ENCODE data around the gene NR3C2.

NR3C2 gene

DNA sequence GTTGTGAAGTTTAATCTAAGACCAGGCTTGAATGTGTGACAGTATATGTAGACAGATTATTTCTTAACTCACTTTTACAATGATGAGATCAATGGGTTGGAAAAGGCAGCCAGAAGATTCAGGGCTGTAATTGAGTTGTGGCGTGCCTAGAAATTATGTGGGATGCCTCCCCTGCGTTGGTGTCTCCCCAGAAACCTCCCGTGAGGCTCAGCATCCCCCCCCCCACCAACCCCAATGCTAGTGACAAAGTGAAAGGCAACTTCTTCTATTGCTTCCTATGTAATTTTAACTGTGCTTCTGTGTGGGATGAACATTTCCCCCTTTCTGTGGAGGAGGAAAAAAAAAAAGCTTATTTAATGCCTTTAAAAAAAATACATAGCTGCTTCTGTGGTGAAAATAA is 412.4 kb downstream of the NR3C2 start:
- ATAC-seq = no peak
- no peak for TF ChIP-seq ZNF565 (CRISPR knock-in tag; conservative IDR thresholded peaks at IDR 0.05; ENCODE audit: low read depth)
- no peak for TF ChIP-seq TCF4 (CRISPR knock-in tag; IDR thresholded peaks at IDR 0.05; ENCODE audit: borderline replicate concordance)
- no peak for TF ChIP-seq OSR1 (CRISPR knock-in tag; IDR thresholded peaks at IDR 0.05)
- TF ChIP-seq SNAI2 (CRISPR knock-in tag; IDR thresholded peaks at IDR 0.05) = no peak
- no peak for TF ChIP-seq ISL1 (CRISPR knock-in tag; IDR thresholded peaks at IDR 0.05)
- TF ChIP-seq, protein P1, sequence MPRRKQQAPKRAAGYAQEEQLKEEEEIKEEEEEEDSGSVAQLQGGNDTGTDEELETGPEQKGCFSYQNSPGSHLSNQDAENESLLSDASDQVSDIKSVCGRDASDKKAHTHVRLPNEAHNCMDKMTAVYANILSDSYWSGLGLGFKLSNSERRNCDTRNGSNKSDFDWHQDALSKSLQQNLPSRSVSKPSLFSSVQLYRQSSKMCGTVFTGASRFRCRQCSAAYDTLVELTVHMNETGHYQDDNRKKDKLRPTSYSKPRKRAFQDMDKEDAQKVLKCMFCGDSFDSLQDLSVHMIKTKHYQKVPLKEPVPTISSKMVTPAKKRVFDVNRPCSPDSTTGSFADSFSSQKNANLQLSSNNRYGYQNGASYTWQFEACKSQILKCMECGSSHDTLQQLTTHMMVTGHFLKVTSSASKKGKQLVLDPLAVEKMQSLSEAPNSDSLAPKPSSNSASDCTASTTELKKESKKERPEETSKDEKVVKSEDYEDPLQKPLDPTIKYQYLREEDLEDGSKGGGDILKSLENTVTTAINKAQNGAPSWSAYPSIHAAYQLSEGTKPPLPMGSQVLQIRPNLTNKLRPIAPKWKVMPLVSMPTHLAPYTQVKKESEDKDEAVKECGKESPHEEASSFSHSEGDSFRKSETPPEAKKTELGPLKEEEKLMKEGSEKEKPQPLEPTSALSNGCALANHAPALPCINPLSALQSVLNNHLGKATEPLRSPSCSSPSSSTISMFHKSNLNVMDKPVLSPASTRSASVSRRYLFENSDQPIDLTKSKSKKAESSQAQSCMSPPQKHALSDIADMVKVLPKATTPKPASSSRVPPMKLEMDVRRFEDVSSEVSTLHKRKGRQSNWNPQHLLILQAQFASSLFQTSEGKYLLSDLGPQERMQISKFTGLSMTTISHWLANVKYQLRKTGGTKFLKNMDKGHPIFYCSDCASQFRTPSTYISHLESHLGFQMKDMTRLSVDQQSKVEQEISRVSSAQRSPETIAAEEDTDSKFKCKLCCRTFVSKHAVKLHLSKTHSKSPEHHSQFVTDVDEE (CRISPR knock-in tag; IDR thresholded peaks at IDR 0.05) = no peak
- TF ChIP-seq, protein P2, sequence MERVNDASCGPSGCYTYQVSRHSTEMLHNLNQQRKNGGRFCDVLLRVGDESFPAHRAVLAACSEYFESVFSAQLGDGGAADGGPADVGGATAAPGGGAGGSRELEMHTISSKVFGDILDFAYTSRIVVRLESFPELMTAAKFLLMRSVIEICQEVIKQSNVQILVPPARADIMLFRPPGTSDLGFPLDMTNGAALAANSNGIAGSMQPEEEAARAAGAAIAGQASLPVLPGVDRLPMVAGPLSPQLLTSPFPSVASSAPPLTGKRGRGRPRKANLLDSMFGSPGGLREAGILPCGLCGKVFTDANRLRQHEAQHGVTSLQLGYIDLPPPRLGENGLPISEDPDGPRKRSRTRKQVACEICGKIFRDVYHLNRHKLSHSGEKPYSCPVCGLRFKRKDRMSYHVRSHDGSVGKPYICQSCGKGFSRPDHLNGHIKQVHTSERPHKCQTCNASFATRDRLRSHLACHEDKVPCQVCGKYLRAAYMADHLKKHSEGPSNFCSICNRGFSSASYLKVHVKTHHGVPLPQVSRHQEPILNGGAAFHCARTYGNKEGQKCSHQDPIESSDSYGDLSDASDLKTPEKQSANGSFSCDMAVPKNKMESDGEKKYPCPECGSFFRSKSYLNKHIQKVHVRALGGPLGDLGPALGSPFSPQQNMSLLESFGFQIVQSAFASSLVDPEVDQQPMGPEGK (CRISPR knock-in tag; IDR thresholded peaks at IDR 0.05; ENCODE audit: borderline replicate concordance) = no peak
- no peak for TF ChIP-seq ZNF8 (CRISPR knock-in tag; IDR thresholded peaks at IDR 0.05)
- TF ChIP-seq ZNF70 (CRISPR knock-in tag; IDR thresholded peaks at IDR 0.05) = no peak
- TF ChIP-seq RARB (CRISPR knock-in tag; IDR thresholded peaks at IDR 0.05) = no peak
- no peak for TF ChIP-seq ZC3H10 (CRISPR knock-in tag; IDR thresholded peaks at IDR 0.05)
